ENCODE data around the gene TCAP. TPM values are rescaled to one million over a fixed set of nuclear protein-coding genes. Genes with fewer than 3 reads are reported as not detected.

Gene TCAP, protein sequence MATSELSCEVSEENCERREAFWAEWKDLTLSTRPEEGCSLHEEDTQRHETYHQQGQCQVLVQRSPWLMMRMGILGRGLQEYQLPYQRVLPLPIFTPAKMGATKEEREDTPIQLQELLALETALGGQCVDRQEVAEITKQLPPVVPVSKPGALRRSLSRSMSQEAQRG
- under 0.01 TPM in 1 of 2 replicates, not detected in the other for total RNA-seq

DNA sequence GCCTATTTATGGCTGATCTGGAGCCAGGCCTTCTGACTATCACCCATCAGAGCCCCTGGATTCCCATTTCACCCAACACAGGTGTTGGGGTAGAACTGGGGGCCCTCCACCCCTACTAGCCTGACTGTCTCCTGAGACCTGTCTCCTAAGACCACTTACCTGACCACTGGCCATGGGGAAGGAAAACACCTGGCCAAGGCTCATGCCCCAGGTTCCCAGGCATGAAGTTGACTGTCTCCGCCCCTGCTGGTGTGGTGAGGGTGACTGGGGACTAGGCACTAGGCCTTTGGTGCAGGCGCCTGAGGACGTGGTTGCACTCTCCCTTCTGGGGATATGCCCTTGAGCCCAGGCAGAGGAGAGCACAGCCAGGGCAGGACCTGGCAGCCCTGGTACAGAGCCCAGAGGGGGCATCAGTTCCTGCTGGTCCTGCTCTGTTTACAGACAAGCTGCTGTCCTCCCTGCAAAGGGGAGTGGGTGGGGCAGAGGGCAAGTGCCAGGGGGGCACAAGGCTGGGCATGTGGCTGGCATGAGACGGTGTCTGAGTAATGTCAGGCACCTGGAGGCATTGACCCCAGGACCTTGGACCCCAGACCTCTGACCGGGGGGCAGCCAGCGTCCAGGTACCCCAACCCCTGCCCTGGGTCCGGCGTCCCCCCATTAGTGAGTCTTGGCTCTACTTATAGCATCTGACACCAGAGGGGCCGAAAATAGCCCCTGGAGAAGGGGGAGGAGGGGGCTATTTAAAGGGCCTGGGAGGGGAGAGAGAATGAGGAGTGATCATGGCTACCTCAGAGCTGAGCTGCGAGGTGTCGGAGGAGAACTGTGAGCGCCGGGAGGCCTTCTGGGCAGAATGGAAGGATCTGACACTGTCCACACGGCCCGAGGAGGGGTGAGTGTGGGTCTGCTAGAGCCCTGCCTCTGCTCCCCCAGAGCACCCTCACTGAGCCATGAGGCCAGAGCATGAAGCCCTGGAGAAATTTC, at the start of gene TCAP:
Gene TCAP, plus strand, starts transcription at position 769 of the 981 bp plus-strand sequence. Its CDS starts 11 bp downstream, at position 780.
- no peak for DNase-seq (ENCODE audit: low read depth)
- H3K4me3 ChIP-seq (ENCODE audit: low read depth, low read length): no peak within 1 kb of the TSS
- TF ChIP-seq, protein P1, sequence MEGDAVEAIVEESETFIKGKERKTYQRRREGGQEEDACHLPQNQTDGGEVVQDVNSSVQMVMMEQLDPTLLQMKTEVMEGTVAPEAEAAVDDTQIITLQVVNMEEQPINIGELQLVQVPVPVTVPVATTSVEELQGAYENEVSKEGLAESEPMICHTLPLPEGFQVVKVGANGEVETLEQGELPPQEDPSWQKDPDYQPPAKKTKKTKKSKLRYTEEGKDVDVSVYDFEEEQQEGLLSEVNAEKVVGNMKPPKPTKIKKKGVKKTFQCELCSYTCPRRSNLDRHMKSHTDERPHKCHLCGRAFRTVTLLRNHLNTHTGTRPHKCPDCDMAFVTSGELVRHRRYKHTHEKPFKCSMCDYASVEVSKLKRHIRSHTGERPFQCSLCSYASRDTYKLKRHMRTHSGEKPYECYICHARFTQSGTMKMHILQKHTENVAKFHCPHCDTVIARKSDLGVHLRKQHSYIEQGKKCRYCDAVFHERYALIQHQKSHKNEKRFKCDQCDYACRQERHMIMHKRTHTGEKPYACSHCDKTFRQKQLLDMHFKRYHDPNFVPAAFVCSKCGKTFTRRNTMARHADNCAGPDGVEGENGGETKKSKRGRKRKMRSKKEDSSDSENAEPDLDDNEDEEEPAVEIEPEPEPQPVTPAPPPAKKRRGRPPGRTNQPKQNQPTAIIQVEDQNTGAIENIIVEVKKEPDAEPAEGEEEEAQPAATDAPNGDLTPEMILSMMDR (IDR thresholded peaks at IDR 0.05; ENCODE audit: insufficient read depth, low read depth, low read length): no peak

DNA sequence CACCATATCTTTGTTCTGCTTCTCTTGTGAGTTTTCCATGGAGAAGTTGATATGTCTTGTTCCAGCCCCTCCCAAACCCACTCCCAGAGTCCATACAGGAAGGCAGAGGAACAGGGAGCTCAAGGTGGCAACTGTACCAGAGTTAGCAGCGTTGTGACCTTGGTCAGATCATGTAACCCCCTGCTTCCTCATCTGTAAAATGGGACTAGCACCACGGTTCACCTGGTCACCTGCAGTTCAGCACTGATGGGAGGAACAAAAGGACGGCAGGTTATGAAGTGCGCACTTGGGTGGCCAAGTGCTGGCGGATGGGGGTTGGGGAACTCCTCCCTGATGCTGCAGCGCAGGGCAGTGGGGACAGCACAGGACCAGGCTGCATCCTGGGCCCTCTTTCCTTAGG, 49.7 kb upstream of the TCAP start:
- no peak overlapping the region for H3K4me3 ChIP-seq (ENCODE audit: low read depth, low read length)
- TF ChIP-seq, protein P1 (IDR thresholded peaks at IDR 0.05; ENCODE audit: insufficient read depth, low read depth, low read length): no peak
- DNase-seq (ENCODE audit: low read depth): no peak

DNA sequence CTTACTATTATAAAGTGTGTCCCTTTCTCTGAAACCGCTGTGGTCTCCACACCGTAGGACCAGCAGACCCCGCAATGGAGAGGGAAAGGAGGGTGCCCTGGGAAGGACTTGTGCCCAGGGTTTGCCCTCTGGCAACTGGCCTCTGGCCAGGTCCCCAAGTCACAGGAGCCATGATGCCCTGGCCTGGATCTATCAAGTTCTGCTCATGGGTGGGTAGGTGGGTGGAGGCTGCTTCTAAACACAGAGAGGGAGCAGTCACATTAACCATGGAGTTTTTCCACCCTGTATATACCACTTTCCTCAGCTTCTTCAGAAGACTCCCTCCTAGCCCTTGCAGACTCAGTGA, 48.1 kb upstream of the TCAP start:
- TF ChIP-seq, protein P1 (IDR thresholded peaks at IDR 0.05; ENCODE audit: insufficient read depth, low read depth, low read length): no peak
- H3K4me3 ChIP-seq (ENCODE audit: low read depth, low read length): peak overlapping the region; percentile 65
- DNase-seq (ENCODE audit: low read depth): no peak

GRCh38 chr17:39617446-39618245, 47.5 kb upstream of the TCAP start:
- peak; percentile 19 for DNase-seq (ENCODE audit: low read depth)
- H3K4me3 ChIP-seq (ENCODE audit: low read depth, low read length): peak overlapping the region; percentile 65
- TF ChIP-seq, protein P1 (IDR thresholded peaks at IDR 0.05; ENCODE audit: insufficient read depth, low read depth, low read length): no peak

DNA sequence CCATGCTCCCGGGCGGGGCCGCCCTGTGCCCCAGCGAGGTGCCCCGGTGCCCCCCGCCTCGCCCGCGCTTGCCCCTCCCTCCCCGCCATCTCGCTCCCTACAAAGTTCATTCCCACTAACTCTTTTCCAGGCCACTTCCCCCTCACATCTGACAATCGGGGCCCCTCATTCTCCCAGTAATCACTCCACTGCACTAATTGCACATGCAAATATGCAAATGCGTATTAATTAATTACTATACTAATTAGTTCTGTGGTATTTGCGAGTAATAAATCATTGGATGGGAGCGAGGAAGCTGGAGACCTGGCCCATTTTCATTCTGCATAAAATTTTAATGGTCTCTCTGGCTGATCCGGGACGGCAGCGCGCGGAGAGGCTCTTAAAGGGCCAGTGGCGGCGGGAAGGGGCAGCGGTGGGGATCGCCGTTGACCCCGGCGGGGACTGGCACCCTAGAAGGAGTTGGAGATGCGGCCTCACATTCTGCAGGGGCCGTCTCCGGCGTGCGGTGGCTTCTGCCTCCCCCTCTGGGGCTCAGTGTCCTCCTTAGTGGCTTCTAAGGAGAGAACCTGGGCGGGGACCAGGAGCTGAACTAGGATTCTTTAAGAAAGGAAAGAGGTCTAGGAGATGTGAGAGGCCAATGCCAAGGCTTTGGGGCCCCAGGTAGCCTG, 46.8 kb upstream of the TCAP start:
- TF ChIP-seq, protein P1 (IDR thresholded peaks at IDR 0.05; ENCODE audit: insufficient read depth, low read depth, low read length): no peak
- peak; percentile 17 for DNase-seq (ENCODE audit: low read depth)
- peak overlapping the region; percentile 65 for H3K4me3 ChIP-seq (ENCODE audit: low read depth, low read length)
